Panc1 (cell line): ENCODE measurements around the gene ZNF785. TPM values are rescaled to one million over a fixed set of nuclear protein-coding genes. Genes with fewer than 3 reads are reported as not detected.

Experiments used
- ATAC-seq: fragments of 200-7000 bp; cut with Tn5 transposase; 2 replicates; pipeline ENCODE4 v1.9.1; 2020; ENCODE audit warnings: mild to moderate bottlenecking, moderate library complexity
- BruUV-seq: library from RNA; stranded (reverse); fragments of 400-500 nt; replicated peaks from 2 replicates; lab custom pipeline; 2021; lab: Mats Ljungman, UMichigan
- CTCF ChIA-PET: fragments of 300-600 bp; sonication (Branson Sonifier 250); formaldehyde crosslinking; loops from one replicate; lab custom pipeline; 2022; ENCODE audit warnings: antibody characterized with exemption; lab: Charles Lee
- POLR2A ChIA-PET: fragments of 300-600 bp; sonication (Branson Sonifier 250); formaldehyde crosslinking; loops from one replicate; lab custom pipeline; 2022; ENCODE audit warnings: antibody characterized with exemption; lab: Charles Lee
- DNase-seq: peaks from one replicate; pipeline ENCODE4 v3.0.0-alpha.2; 2010; ENCODE audit warnings: low read depth, low spot score
- H3K27ac ChIP-seq: 2 replicates; pipeline ENCODE4 v1.5.1; 2011; ENCODE audit warnings: mild to moderate bottlenecking, low read length, inconsistent platforms
- H3K27me3 ChIP-seq: fragments of 200-500 bp; sonication (Bioruptor generic); 2 replicates; pipeline ENCODE4 v1.6.0; 2014; ENCODE audit warnings: low read length, inconsistent platforms; ENCODE audit not compliant: control insufficient read depth, insufficient read depth
- H3K36me3 ChIP-seq: fragments of 200-500 bp; sonication (Bioruptor generic); 2 replicates; pipeline ENCODE4 v1.5.1; 2014; ENCODE audit warnings: inconsistent platforms, mild to moderate bottlenecking, low read length, moderate library complexity; ENCODE audit not compliant: control insufficient read depth, insufficient read depth
- H3K4me1 ChIP-seq: 2 replicates; pipeline ENCODE4 v1.5.1; 2011; ENCODE audit warnings: inconsistent platforms, mild to moderate bottlenecking, low read length, moderate library complexity; ENCODE audit not compliant: control insufficient read depth, insufficient read depth
- H3K4me3 ChIP-seq, 2 experiments: 2 replicates each; pipeline ENCODE4 v1.5.1; 2011 to 2012; ENCODE audit warnings: low read depth in 2 of 2, low read length in 2 of 2, mild to moderate bottlenecking in 2 of 2, inconsistent platforms in 1 of 2, moderate library complexity in 1 of 2
- H3K9me3 ChIP-seq: fragments of 200-500 bp; sonication (Bioruptor generic); 2 replicates; pipeline ENCODE4 v1.5.1; 2014; ENCODE audit warnings: low read depth, mild to moderate bottlenecking, inconsistent platforms, low read length, moderate library complexity; ENCODE audit not compliant: control insufficient read depth, insufficient read depth
- CTCF ChIP-seq: fragments of 450-650 bp; IDR thresholded peaks from 2 replicates; pipeline ENCODE4 v1.5.1; 2017; ENCODE audit warnings: mild to moderate bottlenecking
- POLR2AphosphoS5 ChIP-seq: IDR thresholded peaks from 2 replicates; pipeline ENCODE4 v1.6.1; 2012; ENCODE audit warnings: mild to moderate bottlenecking, low read depth, low read length, moderate library complexity
- REST ChIP-seq, 2 experiments: IDR thresholded peaks; 2 replicates each; pipeline ENCODE4 v1.6.1; 2011 to 2012; ENCODE audit warnings: low read depth in 2 of 2, control low read depth in 1 of 2, low read length in 1 of 2, mild to moderate bottlenecking in 1 of 2, moderate library complexity in 1 of 2; ENCODE audit not compliant: insufficient read depth in 1 of 2
- SIN3A ChIP-seq: IDR thresholded peaks from 2 replicates; pipeline ENCODE4 v1.6.1; 2012; ENCODE audit warnings: low read depth, mild to moderate bottlenecking, low read length, moderate library complexity, borderline replicate concordance; ENCODE audit not compliant: insufficient read depth
- TCF7L2 ChIP-seq: IDR thresholded peaks from 2 replicates; pipeline ENCODE4 v1.6.1; 2011; ENCODE audit warnings: mild to moderate bottlenecking, low read depth, low read length, inconsistent platforms
- in situ Hi-C: cut with HindIII; loops from 2 replicates; pipeline ENCODE4 v1.10.0; 2016; ENCODE audit warnings: low sequenced_read_pairs, low pct_unique_long_range_greater_than_20kb
- intact Hi-C: fragments of 100-400 bp; cut with micrococcal nuclease; formaldehyde crosslinking; loops from one replicate; pipeline ENCODE4 v1.10.0; 2022; ENCODE audit not compliant: unreplicated experiment
- total RNA-seq: library from RNA; stranded (reverse); gene quantifications from one replicate; pipeline ENCODE4 v1.2.1, GENCODE V29; 2021; ENCODE audit not compliant: unreplicated experiment

The ZNF785 gene
- total RNA-seq, 1 experiment from 2014 or later = 6.2 TPM

- Histone ChIP-seq H3K36me3 (no peaks in the 10 kb centered on the region), H3K4me1 (peaks cover 9% of the 10 kb centered on the region; the same call in 1 of the 2 replicates), H3K4me3 (peak overlapping the region; percentile 56 to 82), H3K27ac (peak overlapping the region; percentile 85), H3K27me3 (no peaks in the 10 kb centered on the region), H3K9me3 (no peaks in the 10 kb centered on the region)
- BruUV-seq = no TSS peak
- TF ChIP-seq REST (IDR thresholded peaks at IDR 0.05; ENCODE audit: insufficient read depth in 1 of 2, low read depth in 2 of 2, low read length in 1 of 2) (no peak), TCF7L2 (no peak), SIN3A (no peak), CTCF (no peak), POLR2AphosphoS5 (no peak)
- ChIA-PET POLR2A (interaction anchor here (0.6 to 0.9 kb wide), 3 partner anchors 13 to 159 kb away, joined by 3 to 4 read pairs (median 4); partner anchors contain the start of gene ZNF688), CTCF (interaction anchor here (0.6 to 1.3 kb wide), 3 partner anchors 36 to 129 kb away, joined by 3 to 6 read pairs (median 3); partner anchors contain the start of gene DCTPP1)
- in situ Hi-C loops (no loop called here), intact Hi-C loops (no loop called here)
- DNase-seq = no peak
- no peak; the same call in 1 of the 2 replicates for ATAC-seq
These were observed 26.6 kb downstream of the ZNF785 start for GRCh38 chr16:30558789-30559377.

- BruUV-seq = TSS peak; percentile 76
- no peaks in the 10 kb centered on the region for H3K27me3 ChIP-seq
- no peaks in the 10 kb centered on the region for H3K9me3 ChIP-seq
- intact Hi-C loops = no loop called here
- in situ Hi-C loops = no loop called here
- CTCF ChIA-PET = interaction anchor here (0.6 to 1.3 kb wide), 3 partner anchors 37 to 128 kb away, joined by 3 to 6 read pairs (median 3); partner anchors contain the start of gene DCTPP1
- POLR2A ChIA-PET = interaction anchor here (0.6 to 0.9 kb wide), 4 partner anchors 14 to 160 kb away, joined by 3 to 4 read pairs (median 4); partner anchors contain the start of gene ZNF688
- H3K4me3 ChIP-seq = peak within 1 kb of the TSS; percentile 78 to 82
- H3K27ac ChIP-seq = peak within 1 kb of the TSS; percentile 90
- ATAC-seq (peak; percentile 96), DNase-seq (peak; percentile 88)
- peaks cover 9% of the 10 kb centered on the region; the same call in 1 of the 2 replicates for H3K4me1 ChIP-seq
- TF ChIP-seq SIN3A (peak; percentile 69; the same call in 1 of the 2 replicates), POLR2AphosphoS5 (peak; percentile 87), TCF7L2 (peak; percentile 60), REST (IDR thresholded peaks at IDR 0.05; ENCODE audit: insufficient read depth in 1 of 2, low read depth in 2 of 2, low read length in 1 of 2) (no peak)
- H3K36me3 ChIP-seq = no peaks in the 10 kb centered on the region
These were observed 27.3 kb downstream of the ZNF785 start, which contains the start of gene ZNF764 for GRCh38 chr16:30557957-30558788. Gene ZNF764 (minus strand): TSS chr16:30558374. CDS start chr16:30558182, 192 bp downstream.
